CD8-positive, alpha-beta memory T cell (primary cell): ENCODE data around the gene DZIP3. TPM values are rescaled to one million over a fixed set of nuclear protein-coding genes. Genes with fewer than 3 reads are reported as not detected.

Experiments used
- CTCF ChIA-PET: fragments of 350-600 bp; sonication (Branson Sonifier 250); formaldehyde crosslinking; loops from one replicate; lab custom pipeline; 2021; ENCODE audit warnings: antibody characterized with exemption; lab: Charles Lee
- POLR2A ChIA-PET: fragments of 350-600 bp; sonication (Branson Sonifier 250); formaldehyde crosslinking; loops from one replicate; lab custom pipeline; 2021; ENCODE audit warnings: antibody characterized with exemption; lab: Charles Lee
- DNase-seq, 5 donors: peaks; one replicate each; pipeline versions ENCODE4 v3.0.0 to v3.0.0-alpha.2; 2020 to 2022; ENCODE audit warnings: mixed read lengths in 1 of 5
- H3K27ac ChIP-seq: one replicate; pipeline ENCODE4 v1.7.0; 2013; ENCODE audit warnings: low read depth, mild to moderate bottlenecking, low read length, moderate library complexity
- H3K27me3 ChIP-seq: 2 replicates; pipeline ENCODE4 v1.7.0; 2013; ENCODE audit warnings: low read length, mild to moderate bottlenecking; ENCODE audit not compliant: insufficient read depth, poor library complexity, severe bottlenecking
- H3K36me3 ChIP-seq: 2 replicates; pipeline ENCODE4 v1.7.0; 2013; ENCODE audit warnings: mild to moderate bottlenecking, low read length, moderate library complexity; ENCODE audit not compliant: insufficient read depth
- H3K4me1 ChIP-seq: 2 replicates; pipeline ENCODE4 v1.7.0; 2013; ENCODE audit warnings: mild to moderate bottlenecking, low read length, moderate library complexity; ENCODE audit not compliant: insufficient read depth
- H3K4me3 ChIP-seq: 2 replicates; pipeline ENCODE4 v1.7.0; 2013; ENCODE audit warnings: mild to moderate bottlenecking, low read length
- H3K9me3 ChIP-seq: 2 replicates; pipeline ENCODE4 v1.7.0; 2013; ENCODE audit warnings: mild to moderate bottlenecking, low read length
- H3K27ac Mint-ChIP-seq, 8 donors: one replicate each; pipeline ENCODE4 v1.8.0; 2020 to 2021; ENCODE audit warnings: mixed read lengths in 8 of 8, mild to moderate bottlenecking in 6 of 8, inconsistent platforms in 3 of 8, moderate library complexity in 3 of 8
- H3K27me3 Mint-ChIP-seq, 2 donors: one replicate each; pipeline ENCODE4 v1.8.0; 2020 to 2021; ENCODE audit warnings: mixed read lengths in 2 of 2, mild to moderate bottlenecking in 1 of 2, moderate library complexity in 1 of 2
- H3K36me3 Mint-ChIP-seq, 3 donors: one replicate each; pipeline ENCODE4 v1.8.0; 2020 to 2021; ENCODE audit warnings: mixed read lengths in 3 of 3, inconsistent platforms in 1 of 3, mild to moderate bottlenecking in 1 of 3
- H3K4me1 Mint-ChIP-seq, 3 donors: one replicate each; pipeline ENCODE4 v1.8.0; 2020 to 2021; ENCODE audit warnings: mixed read lengths in 3 of 3, inconsistent platforms in 1 of 3, mild to moderate bottlenecking in 1 of 3
- H3K4me3 Mint-ChIP-seq, 7 donors: one replicate each; pipeline ENCODE4 v1.8.0; 2020 to 2021; ENCODE audit warnings: mixed read lengths in 7 of 7, mild to moderate bottlenecking in 6 of 7, moderate library complexity in 4 of 7, inconsistent platforms in 2 of 7
- H3K9me3 Mint-ChIP-seq, 5 donors: one replicate each; pipeline ENCODE4 v1.8.0; 2020 to 2022; ENCODE audit warnings: mixed read lengths in 5 of 5, mild to moderate bottlenecking in 3 of 5, moderate library complexity in 2 of 5, inconsistent platforms in 1 of 5
- polyA plus RNA-seq: library from polyadenylated mRNA; unstranded; fragments of 300-500 nt; fragmentation: Illumina TruSeq; gene quantifications from one replicate; pipeline ENCODE4 v1.2.3, GENCODE V29; 2021
- total RNA-seq, 2 experiments: library from RNA; stranded (reverse); gene quantifications; one replicate each; pipeline ENCODE4 v1.2.3, GENCODE V29; 2021

Gene DZIP3
- total and polyA plus RNA-seq, 3 experiments from 2014 or later, result 8.6 to 14.3 (median 10.5) TPM

GRCh38 chr3:108588601-108589000 is 921 bp upstream of the DZIP3 start:
- Mint-ChIP-seq H3K36me3 (peaks cover 0 to 13% (median 0%) of the 10 kb centered on the region in 3 donors), H3K4me1 (peaks cover 29 to 59% (median 49%) of the 10 kb centered on the region in 3 donors), H3K27me3 (no peaks in the 10 kb centered on the region), H3K4me3 (peak overlapping the region; percentile 95 to 99 (median 98)), H3K27ac (peak overlapping the region; percentile 98 to 100 (median 99)), H3K9me3 (no peaks in the 10 kb centered on the region)
- POLR2A ChIA-PET, result interaction anchor here (0.5 to 3.8 kb wide), 6 partner anchors 11 to 275 kb away, joined by 3 to 99 read pairs (median 4); no protein-coding TSS in a partner anchor
- peak overlapping the region; percentile 90 for H3K27ac ChIP-seq
- no peaks in the 10 kb centered on the region for H3K9me3 ChIP-seq
- DNase-seq, result peak in 1 of 5 donors; percentile 9
- H3K4me3 ChIP-seq, result peak overlapping the region; percentile 88
- no peaks in the 10 kb centered on the region for H3K27me3 ChIP-seq
- peaks cover 17% of the 10 kb centered on the region for H3K4me1 ChIP-seq
- no peaks in the 10 kb centered on the region for H3K36me3 ChIP-seq
- CTCF ChIA-PET, result interaction anchor here (0.9 to 6.0 kb wide), 6 partner anchors 9 to 73 kb away, joined by 3 to 75 read pairs (median 3); no protein-coding TSS in a partner anchor

DNA sequence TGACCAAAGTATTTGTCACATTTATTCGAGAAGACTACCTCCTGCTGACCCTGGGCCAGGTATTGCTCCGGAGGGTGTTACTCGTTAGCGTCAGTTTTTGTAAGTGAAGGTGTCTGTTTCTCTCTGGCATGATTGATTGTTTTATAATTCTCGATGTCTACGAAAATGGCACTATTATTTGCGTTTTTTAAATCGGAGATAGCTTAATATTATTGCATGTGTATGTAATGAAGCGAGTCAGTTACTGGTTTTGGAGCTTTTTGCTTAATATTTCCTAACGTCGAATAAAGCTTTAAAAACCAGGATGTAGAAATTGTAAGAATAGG is 439 bp downstream of the DZIP3 start:
- peak overlapping the region; percentile 98 to 100 (median 99) for H3K27ac Mint-ChIP-seq
- no peaks in the 10 kb centered on the region for H3K9me3 Mint-ChIP-seq
- no peak for DNase-seq
- peaks cover 29 to 59% (median 49%) of the 10 kb centered on the region in 3 donors for H3K4me1 Mint-ChIP-seq
- Histone ChIP-seq H3K27me3 (no peaks in the 10 kb centered on the region), H3K9me3 (no peaks in the 10 kb centered on the region), H3K27ac (peak overlapping the region; percentile 90), H3K36me3 (no peaks in the 10 kb centered on the region), H3K4me3 (peak overlapping the region; percentile 88), H3K4me1 (peaks cover 17% of the 10 kb centered on the region)
- H3K4me3 Mint-ChIP-seq, result peak overlapping the region; percentile 95 to 99 (median 98)
- ChIA-PET POLR2A (interaction anchor here (0.9 to 3.8 kb wide), 5 partner anchors 12 to 367 kb away, joined by 3 to 99 read pairs (median 4); no protein-coding TSS in a partner anchor), CTCF (interaction anchor here (0.6 to 6.0 kb wide), 7 partner anchors 12 to 325 kb away, joined by 3 to 75 read pairs (median 7); no protein-coding TSS in a partner anchor)
- peaks cover 0 to 13% (median 0%) of the 10 kb centered on the region in 3 donors for H3K36me3 Mint-ChIP-seq
- no peaks in the 10 kb centered on the region for H3K27me3 Mint-ChIP-seq

- Histone ChIP-seq H3K4me3 (peak overlapping the region; percentile 88), H3K4me1 (peaks cover 17% of the 10 kb centered on the region), H3K27ac (peak overlapping the region; percentile 90), H3K9me3 (no peaks in the 10 kb centered on the region), H3K27me3 (no peaks in the 10 kb centered on the region), H3K36me3 (no peaks in the 10 kb centered on the region)
- Mint-ChIP-seq H3K27ac (peak overlapping the region; percentile 92 to 100 (median 99)), H3K4me3 (peak overlapping the region; percentile 95 to 99 (median 98)), H3K9me3 (no peaks in the 10 kb centered on the region), H3K4me1 (peaks cover 29 to 54% (median 50%) of the 10 kb centered on the region in 3 donors), H3K36me3 (peaks cover 0 to 13% (median 0%) of the 10 kb centered on the region in 3 donors), H3K27me3 (no peaks in the 10 kb centered on the region)
- ChIA-PET CTCF (interaction anchor here (0.8 to 6.0 kb wide), 5 partner anchors 12 to 325 kb away, joined by 3 to 75 read pairs (median 8); no protein-coding TSS in a partner anchor), POLR2A (interaction anchor here (0.9 to 3.8 kb wide), 3 partner anchors 12 to 325 kb away, joined by 4 to 99 read pairs (median 4); no protein-coding TSS in a partner anchor)
- peak in 1 of 5 donors; percentile 44 for DNase-seq
These were observed 938 bp downstream of the DZIP3 start for GRCh38 chr3:108590460-108590859.

GRCh38 chr3:108595321-108595720 is 5.8 kb downstream of the DZIP3 start:
- ChIA-PET POLR2A (no interaction called here), CTCF (interaction anchor here (0.5 to 1.1 kb wide), 2 partner anchors 10 to 200 kb away, joined by 3 read pairs; no protein-coding TSS in a partner anchor)
- Histone ChIP-seq H3K9me3 (no peaks in the 10 kb centered on the region), H3K4me3 (no peak overlapping the region), H3K4me1 (peaks cover 12% of the 10 kb centered on the region), H3K27ac (no peak overlapping the region), H3K36me3 (no peaks in the 10 kb centered on the region), H3K27me3 (no peaks in the 10 kb centered on the region)
- H3K27ac Mint-ChIP-seq, result no peak overlapping the region
- H3K4me3 Mint-ChIP-seq, result no peak overlapping the region
- peaks cover 24 to 64% (median 52%) of the 10 kb centered on the region in 3 donors for H3K4me1 Mint-ChIP-seq
- H3K9me3 Mint-ChIP-seq, result no peaks in the 10 kb centered on the region
- no peak for DNase-seq
- no peaks in the 10 kb centered on the region for H3K27me3 Mint-ChIP-seq
- H3K36me3 Mint-ChIP-seq, result no peaks in the 10 kb centered on the region

DNA sequence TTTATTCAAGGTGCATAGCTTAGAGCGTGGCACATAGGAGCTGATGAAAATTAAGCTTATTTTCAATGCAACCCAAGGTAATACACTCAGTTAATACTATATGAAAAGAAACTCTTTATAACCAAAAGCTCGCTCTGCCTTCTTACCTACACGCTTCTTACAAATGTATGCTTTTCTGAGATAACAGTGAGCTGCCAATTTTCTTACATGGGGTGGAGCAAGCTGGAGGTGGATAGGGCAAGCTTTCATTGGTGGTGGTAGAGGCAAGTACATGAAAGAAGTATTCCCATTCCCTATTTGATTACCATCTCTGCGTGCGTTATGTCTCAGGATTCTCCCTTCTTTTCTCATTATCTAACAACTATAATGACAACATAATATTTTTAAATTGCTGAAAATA is 8.9 kb downstream of the DZIP3 start:
- H3K9me3 ChIP-seq, result no peaks in the 10 kb centered on the region
- Mint-ChIP-seq H3K27me3 (no peaks in the 10 kb centered on the region), H3K9me3 (no peaks in the 10 kb centered on the region), H3K36me3 (no peaks in the 10 kb centered on the region), H3K4me1 (peaks cover 28 to 75% (median 63%) of the 10 kb centered on the region in 3 donors), H3K27ac (no peak overlapping the region), H3K4me3 (peak overlapping the region in 1 of 7 donors; percentile 21)
- H3K27ac ChIP-seq, result no peak overlapping the region
- CTCF ChIA-PET, result interaction anchor here (1.1 to 8.6 kb wide), 2 partner anchors 9 to 18 kb away, joined by 3 to 75 read pairs; partner anchors contain the start of genes CIP2A and DZIP3
- POLR2A ChIA-PET, result interaction anchor here (9.2 kb wide), 1 partner anchor 8 kb away, joined by 99 read pairs; the partner anchor contains the start of genes CIP2A and DZIP3
- no peak for DNase-seq
- no peaks in the 10 kb centered on the region for H3K27me3 ChIP-seq
- H3K4me3 ChIP-seq, result no peak overlapping the region
- peaks cover 17% of the 10 kb centered on the region for H3K4me1 ChIP-seq
- no peaks in the 10 kb centered on the region for H3K36me3 ChIP-seq

DNA sequence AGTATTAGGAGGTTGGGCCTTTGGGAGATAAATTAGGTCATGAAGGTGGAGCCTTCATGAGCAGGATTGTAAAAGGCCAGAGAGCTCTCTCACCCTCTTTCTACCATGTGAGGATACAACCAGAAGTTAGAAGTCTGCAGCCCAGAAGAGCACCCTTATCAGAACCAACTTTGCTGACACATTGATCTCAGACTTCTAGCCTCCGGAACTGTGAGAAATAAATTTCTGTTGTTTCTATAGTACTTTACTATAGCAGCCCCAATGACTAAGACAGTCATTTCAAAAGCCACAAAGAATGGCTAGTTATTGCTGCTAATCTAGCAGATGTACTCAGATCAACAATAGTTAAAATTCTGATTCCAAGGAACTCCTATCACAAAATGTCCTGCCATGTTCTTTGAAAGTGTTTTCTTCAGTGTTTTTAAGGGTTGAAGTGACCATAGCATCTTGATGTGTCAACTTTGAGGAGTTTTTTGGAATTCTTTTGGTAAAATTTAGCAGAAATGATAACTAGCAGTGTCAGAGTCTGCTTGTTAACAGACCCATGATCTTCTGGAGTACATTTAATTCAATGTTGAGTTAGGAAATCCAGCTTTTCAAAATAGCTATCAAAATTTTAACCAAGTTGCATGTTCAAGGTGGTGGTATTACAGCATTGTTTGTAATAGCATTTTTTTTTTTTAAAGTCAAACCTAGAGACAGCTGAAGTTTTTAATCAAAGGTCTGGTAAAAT is 10.3 kb downstream of the DZIP3 start:
- H3K4me3 ChIP-seq, result no peak overlapping the region
- peaks cover 32% of the 10 kb centered on the region for H3K4me1 ChIP-seq

DNA sequence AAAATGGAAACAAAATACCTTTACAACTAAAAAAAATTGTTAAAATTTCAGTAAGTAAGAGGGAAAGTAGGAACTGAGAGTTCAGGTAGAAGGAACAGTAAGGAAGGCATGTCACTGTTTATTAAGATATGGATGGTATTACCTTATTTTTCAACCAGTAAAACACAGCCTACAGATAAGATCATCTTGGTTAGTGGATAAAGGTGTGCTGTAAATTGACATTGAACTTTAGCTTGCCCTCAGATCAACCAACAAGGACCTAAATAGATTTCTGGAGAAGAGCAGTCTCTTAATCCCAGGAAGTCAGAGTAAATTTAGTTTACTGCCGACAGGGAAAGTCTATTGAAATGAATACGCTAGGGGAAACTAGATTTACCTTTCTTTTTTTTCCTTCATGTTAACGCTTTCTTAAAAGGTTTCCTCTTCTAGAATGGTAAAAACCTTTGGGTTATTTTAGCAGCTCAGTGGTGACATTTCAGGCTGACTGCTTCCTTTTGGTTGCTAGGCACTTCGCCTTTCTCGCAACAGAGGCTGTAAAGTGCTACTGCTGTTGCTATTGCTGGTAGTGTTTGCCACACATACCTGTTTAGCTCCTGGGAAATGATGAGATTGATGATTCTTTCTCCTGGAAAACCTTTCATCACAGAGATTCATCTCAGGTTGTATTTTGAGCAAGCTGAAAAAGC is 12.9 kb downstream of the DZIP3 start:
- peak overlapping the region; percentile 17 for H3K4me3 ChIP-seq
- no peaks in the 10 kb centered on the region for H3K9me3 ChIP-seq
- POLR2A ChIA-PET, result interaction anchor here (0.6 to 9.2 kb wide), 2 partner anchors 12 to 221 kb away, joined by 3 to 99 read pairs; partner anchors contain the start of genes CIP2A and DZIP3
- H3K4me1 Mint-ChIP-seq, result peaks cover 52 to 89% (median 82%) of the 10 kb centered on the region in 3 donors
- peaks cover 0 to 7% (median 2%) of the 10 kb centered on the region in 3 donors for H3K36me3 Mint-ChIP-seq
- no peaks in the 10 kb centered on the region for H3K36me3 ChIP-seq
- H3K4me1 ChIP-seq, result peaks cover 44% of the 10 kb centered on the region
- CTCF ChIA-PET, result interaction anchor here (0.9 to 8.6 kb wide), 7 partner anchors 9 to 474 kb away, joined by 3 to 75 read pairs (median 5); partner anchors contain the start of genes CIP2A and DZIP3
- H3K27ac Mint-ChIP-seq, result peak overlapping the region; percentile 83 to 98 (median 92)
- H3K27me3 ChIP-seq, result no peaks in the 10 kb centered on the region
- H3K4me3 Mint-ChIP-seq, result peak overlapping the region; percentile 78 to 91 (median 81)
- H3K9me3 Mint-ChIP-seq, result no peaks in the 10 kb centered on the region
- peak overlapping the region; percentile 34 for H3K27ac ChIP-seq
- DNase-seq, result peak; percentile 8 to 74 (median 43)
- H3K27me3 Mint-ChIP-seq, result no peaks in the 10 kb centered on the region

More for the DNA sequence above, 10.3 kb downstream of the DZIP3 start:
- H3K36me3 ChIP-seq, result no peaks in the 10 kb centered on the region
- ChIA-PET POLR2A (interaction anchor here (9.2 kb wide), 1 partner anchor 10 kb away, joined by 99 read pairs; the partner anchor contains the start of genes CIP2A and DZIP3), CTCF (interaction anchor here (8.6 kb wide), 1 partner anchor 10 kb away, joined by 75 read pairs; the partner anchor contains the start of genes CIP2A and DZIP3)
- no peaks in the 10 kb centered on the region for H3K36me3 Mint-ChIP-seq
- no peak overlapping the region for H3K27ac ChIP-seq
- H3K27me3 Mint-ChIP-seq, result no peaks in the 10 kb centered on the region
- no peaks in the 10 kb centered on the region for H3K9me3 ChIP-seq
- peaks cover 41 to 89% (median 77%) of the 10 kb centered on the region in 3 donors for H3K4me1 Mint-ChIP-seq
- no peaks in the 10 kb centered on the region for H3K9me3 Mint-ChIP-seq
- no peak for DNase-seq
- peak overlapping the region in 4 of 8 donors; percentile 43 to 84 (median 49) for H3K27ac Mint-ChIP-seq
- H3K27me3 ChIP-seq, result no peaks in the 10 kb centered on the region
- peak overlapping the region in 2 of 7 donors; percentile 6 to 65 for H3K4me3 Mint-ChIP-seq
